GM21737 (cell line): ENCODE data around the gene CSTF3.

Experiments
- ATAC-seq: cut with Tn5 transposase; IDR thresholded peaks from one replicate; pipeline ENCODE4 v1.9.1; 2021; ENCODE audit warnings: mild to moderate bottlenecking, moderate library complexity; ENCODE audit not compliant: unreplicated experiment

CSTF3 gene

GRCh38 chr11:33045551-33046255 is 115.6 kb downstream of the CSTF3 start:
- no peak for ATAC-seq

GRCh38 chr11:33044285-33044756 is 117.0 kb downstream of the CSTF3 start:
- ATAC-seq = no peak

- no peak for ATAC-seq
Observed at GRCh38 chr11:33043221-33043830, 118.0 kb downstream of the CSTF3 start.

GRCh38 chr11:33040862-33041453 is 120.3 kb downstream of the CSTF3 start:
- ATAC-seq = no peak

GRCh38 chr11:33040033-33040861 is 121.0 kb downstream of the CSTF3 start:
- ATAC-seq = peak; percentile 19

GRCh38 chr11:33039274-33040032 is 121.8 kb downstream of the CSTF3 start, which contains the start of gene TCP11L1:
Gene TCP11L1, plus strand, starts transcription at chr11:33039572. Its CDS starts 4,202 bp downstream, at chr11:33043774.
- peak; percentile 84 for ATAC-seq

GRCh38 chr11:33035011-33035410 is 126.3 kb downstream of the CSTF3 start:
- ATAC-seq = no peak
